ENCODE measurements around the gene TSHZ1.

DNA sequence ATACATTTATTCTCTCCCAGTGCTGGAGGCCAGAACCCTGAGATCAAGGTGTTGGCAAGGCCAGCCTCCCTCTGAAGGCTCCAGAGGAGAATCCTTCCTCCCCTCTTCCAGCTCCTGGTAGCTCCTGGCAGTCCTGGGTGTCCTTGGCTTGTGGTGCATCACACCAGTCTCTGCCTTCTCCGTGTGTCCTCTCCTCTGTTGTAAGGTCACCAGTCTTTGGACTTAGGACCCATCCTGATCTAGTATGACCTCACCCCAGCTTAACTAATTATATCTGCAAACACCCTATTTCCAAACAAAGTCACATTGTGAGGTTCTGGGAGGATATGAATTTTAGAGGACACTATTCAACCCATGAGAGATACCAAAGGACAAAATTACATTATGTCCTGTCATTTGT lies 31.1 kb downstream of the TSHZ1 start:
- TF ChIP-seq CTCF (IDR thresholded peaks at IDR 0.05) (no peak), POLR2A (IDR thresholded peaks at IDR 0.05) (no peak)

All from esophagus squamous epithelium (tissue), 4 donors.